HepG2 (cell line): Measurements from ENCODE around the gene HID1. TPM values are rescaled to one million over a fixed set of nuclear protein-coding genes. Genes with fewer than 3 reads are reported as not detected.
A peak's percentile ranks its signal among the peaks of the same experiment; 100 is the strongest.

Source experiments
- ATAC-seq: fragments of 200-7000 bp; cut with Tn5 transposase; 3 replicates; pipeline ENCODE4 v1.9.1; 2020; ENCODE audit warnings: mild to moderate bottlenecking, moderate library complexity
- BruUV-seq: library from RNA; stranded (reverse); fragments of 400-500 nt; replicated peaks from 2 replicates; lab custom pipeline; 2021; lab: Mats Ljungman, UMichigan
- CTCF ChIA-PET: fragments of 300-600 bp; formaldehyde crosslinking; extraction: SDS; loops from one replicate; lab custom pipeline; 2021; ENCODE audit warnings: low total read pairs, inconsistent platforms, low intra/inter-chr PET ratio; lab: Yijun Ruan, JAX
- POLR2A ChIA-PET: fragments of 350-600 bp; sonication (Branson Sonifier 250); formaldehyde crosslinking; loops from one replicate; lab custom pipeline; 2020; ENCODE audit warnings: antibody characterized with exemption, inconsistent platforms; lab: Yijun Ruan, JAX
- DNase-seq: peaks from one replicate; pipeline ENCODE4 v3.0.0-alpha.2; 2015; ENCODE audit warnings: low spot score
- FAIRE-seq: peaks from 3 replicates; lab custom pipeline; 2011; peaks lifted over from hg19 to GRCh38; lab: Jason Lieb, UNC
- H2AFZ ChIP-seq: one replicate; pipeline ENCODE4 v1.6.1; 2011; ENCODE audit warnings: low read length, inconsistent platforms
- H3K27ac ChIP-seq: fragments of 300-600 bp; 3 replicates; pipeline ENCODE4 v1.8.0; 2011; ENCODE audit warnings: mixed run types, mild to moderate bottlenecking, mixed read lengths, low read length, inconsistent platforms; ENCODE audit not compliant: insufficient read depth; ENCODE audit errors: extremely low read length
- H3K27me3 ChIP-seq, 2 experiments: fragments of 200-600 bp in 1 of 2; 2 replicates in 1 of 2; 3 replicates in 1 of 2; pipeline versions ENCODE4 v1.6.0 to v1.8.0; 2011; ENCODE audit warnings: low read length in 2 of 2, mild to moderate bottlenecking in 2 of 2, moderate library complexity in 2 of 2, inconsistent platforms in 1 of 2; ENCODE audit not compliant: insufficient read depth in 2 of 2, control insufficient read depth in 1 of 2
- H3K36me3 ChIP-seq, 2 experiments: fragments of 200-600 bp in 1 of 2; replicated peaks in 1 of 2; 2 replicates in 1 of 2; 3 replicates in 1 of 2; pipeline versions ENCODE4 v1.5.1 to v1.8.0; 2011; ENCODE audit warnings: low read length in 2 of 2, inconsistent platforms in 1 of 2; ENCODE audit not compliant: insufficient read depth in 2 of 2, control insufficient read depth in 1 of 2
- H3K4me1 ChIP-seq: 2 replicates; pipeline ENCODE4 v1.5.1; 2012; ENCODE audit warnings: low read length, inconsistent platforms; ENCODE audit not compliant: insufficient read depth
- H3K4me2 ChIP-seq: 2 replicates; pipeline ENCODE4 v1.6.0; 2011; ENCODE audit warnings: low read depth, low read length, inconsistent platforms
- H3K4me3 ChIP-seq, 3 experiments: fragments of 200-600 bp in 1 of 3; sonication (generic), shearing (Covaris generic) in 1 of 3; replicated peaks in 1 of 3; 2 replicates each; pipeline ENCODE4 v1.5.1; 2011 to 2016; ENCODE audit warnings: low read length in 3 of 3, inconsistent platforms in 2 of 3, low read depth in 2 of 3, mild to moderate bottlenecking in 2 of 3, control low read depth in 1 of 3, mixed read lengths in 1 of 3; ENCODE audit not compliant: insufficient read depth in 1 of 3
- H3K79me2 ChIP-seq: one replicate; pipeline ENCODE4 v1.6.1; 2011; ENCODE audit warnings: low read length, inconsistent platforms; ENCODE audit not compliant: insufficient read depth
- H3K9ac ChIP-seq: 2 replicates; pipeline ENCODE4 v1.6.0; 2011; ENCODE audit warnings: mild to moderate bottlenecking, low read depth, low read length, inconsistent platforms; ENCODE audit not compliant: insufficient read depth
- H3K9me3 ChIP-seq: 2 replicates; pipeline ENCODE4 v1.5.1; 2012; ENCODE audit warnings: mild to moderate bottlenecking, low read length
- H4K20me1 ChIP-seq: 2 replicates; pipeline ENCODE4 v1.6.0; 2011; ENCODE audit warnings: inconsistent platforms, mild to moderate bottlenecking, low read length, moderate library complexity; ENCODE audit not compliant: insufficient read depth
- CHCHD3 ChIP-seq: sonication (generic); formaldehyde crosslinking; IDR thresholded peaks from 2 replicates; pipeline ENCODE4 v1.8.0; 2022; ENCODE audit warnings: mild to moderate bottlenecking, missing genetic modification reagents, moderate library complexity
- HDAC2 ChIP-seq: sonication (generic); formaldehyde crosslinking; IDR thresholded peaks from 2 replicates; pipeline ENCODE4 v1.4.0; 2020; ENCODE audit warnings: missing genetic modification reagents
- ZKSCAN5 ChIP-seq: sonication (generic); formaldehyde crosslinking; IDR thresholded peaks from 2 replicates; pipeline ENCODE4 v1.5.1; 2020; ENCODE audit warnings: mild to moderate bottlenecking, missing genetic modification reagents
- ZNF598 ChIP-seq: sonication (generic); formaldehyde crosslinking; IDR thresholded peaks from 2 replicates; pipeline ENCODE4 v1.5.1; 2020; ENCODE audit warnings: mild to moderate bottlenecking, missing genetic modification reagents, borderline replicate concordance
- WGBS: methylation state at CpG from one replicate; pipeline ENCODE4 v1.1.6; 2017; ENCODE audit warnings: low lambda C conversion rate; 5-methylcytosine and 5-hydroxymethylcytosine counted together
- in situ Hi-C: cut with HindIII; loops from 2 replicates; pipeline ENCODE4 v1.10.0; 2017; ENCODE audit warnings: low pct_unique_long_range_greater_than_20kb; ENCODE audit not compliant: extremely low pct_ligation_motif_present
- intact Hi-C: fragments of 100-400 bp; cut with micrococcal nuclease; formaldehyde crosslinking; loops from one replicate; pipeline ENCODE4 v1.10.0; 2022; ENCODE audit not compliant: unreplicated experiment
- polyA plus RNA-seq, 8 experiments: library from polyadenylated mRNA; depleted of rRNA in 3 of 8; stranded (reverse) in 7 of 8; unstranded in 1 of 8; fragments of >200 nt; fragmentation: Illumina TruSeq in 4 of 8; extraction: Trizol in 4 of 8; gene quantifications; 2 replicates each; pipeline versions ENCODE4 v1.2.1 to v1.2.3, GENCODE V29; 2011 to 2016; ENCODE audit warnings: low read depth in 4 of 8, missing spikeins in 1 of 8, mixed read lengths in 1 of 8; ENCODE audit not compliant: insufficient read depth in 1 of 8
- total RNA-seq, 5 experiments: library from RNA; depleted of rRNA; stranded (reverse); fragments of >200 nt; fragmentation: Illumina TruSeq; extraction: Trizol; gene quantifications; 2 replicates each; pipeline ENCODE4 v1.2.3, GENCODE V29; 2016; ENCODE audit warnings: low read depth in 1 of 5
- TF ChIP-seq, protein P1 (sequence below): sonication (generic); formaldehyde crosslinking; IDR thresholded peaks from 2 replicates; pipeline ENCODE4 v1.4.0; 2020; ENCODE audit warnings: missing genetic modification reagents

HID1 gene
- total and polyA plus RNA-seq, 2 of the 13 experiments (the other 11 are each of a cell fraction or from before 2014, with no cell fraction given): 2.1 to 10.6 TPM

GRCh38 chr17:75003070-75003956 lies 30.8 kb upstream of the HID1 start:
- no peaks in the 10 kb centered on the region for H4K20me1 ChIP-seq
- H2AFZ ChIP-seq: no peak overlapping the region
- FAIRE-seq (no peak), ATAC-seq (no peak), DNase-seq (no peak)
- no TSS peak for BruUV-seq
- H3K36me3 ChIP-seq: peaks cover 0 to 2% of the 10 kb centered on the region in 2 experiments; a peak in 2 of 5 replicates
- WGBS: 88% methylated on average over 71 of the region's 76 CpGs
- no peaks in the 10 kb centered on the region; a peak in 1 of 5 replicates for H3K27me3 ChIP-seq
- H3K4me2 ChIP-seq: no peak overlapping the region
- H3K9me3 ChIP-seq: no peaks in the 10 kb centered on the region
- in situ Hi-C loops: no loop called here
- H3K79me2 ChIP-seq: no peaks in the 10 kb centered on the region
- TF ChIP-seq, protein P1, sequence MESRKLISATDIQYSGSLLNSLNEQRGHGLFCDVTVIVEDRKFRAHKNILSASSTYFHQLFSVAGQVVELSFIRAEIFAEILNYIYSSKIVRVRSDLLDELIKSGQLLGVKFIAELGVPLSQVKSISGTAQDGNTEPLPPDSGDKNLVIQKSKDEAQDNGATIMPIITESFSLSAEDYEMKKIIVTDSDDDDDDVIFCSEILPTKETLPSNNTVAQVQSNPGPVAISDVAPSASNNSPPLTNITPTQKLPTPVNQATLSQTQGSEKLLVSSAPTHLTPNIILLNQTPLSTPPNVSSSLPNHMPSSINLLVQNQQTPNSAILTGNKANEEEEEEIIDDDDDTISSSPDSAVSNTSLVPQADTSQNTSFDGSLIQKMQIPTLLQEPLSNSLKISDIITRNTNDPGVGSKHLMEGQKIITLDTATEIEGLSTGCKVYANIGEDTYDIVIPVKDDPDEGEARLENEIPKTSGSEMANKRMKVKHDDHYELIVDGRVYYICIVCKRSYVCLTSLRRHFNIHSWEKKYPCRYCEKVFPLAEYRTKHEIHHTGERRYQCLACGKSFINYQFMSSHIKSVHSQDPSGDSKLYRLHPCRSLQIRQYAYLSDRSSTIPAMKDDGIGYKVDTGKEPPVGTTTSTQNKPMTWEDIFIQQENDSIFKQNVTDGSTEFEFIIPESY (CRISPR knock-in tag): 0 out of 2 replicates have a peak, but pooled peaks have one; percentile 26
- TF ChIP-seq CHCHD3 (CRISPR knock-in tag): 0 out of 2 replicates have a peak, but pooled peaks have one; percentile 1
- TF ChIP-seq ZKSCAN5 (CRISPR knock-in tag): no peak
- TF ChIP-seq ZNF598: no peak
- no peak for TF ChIP-seq HDAC2 (CRISPR knock-in tag)
- no peaks in the 10 kb centered on the region for H3K4me1 ChIP-seq
- CTCF ChIA-PET: interaction anchor here (0.8 kb wide), 1 partner anchor 42 kb away, joined by 3 read pairs; no protein-coding TSS in a partner anchor
- intact Hi-C loops: no loop called here
- POLR2A ChIA-PET: interaction anchor here (0.9 to 1.9 kb wide), 2 partner anchors 9 to 22 kb away, joined by 3 to 8 read pairs; partner anchors contain the start of gene MRPL58
- no peak overlapping the region for H3K27ac ChIP-seq
- no peak overlapping the region for H3K9ac ChIP-seq
- H3K4me3 ChIP-seq: no peak overlapping the region
